ENCODE results near the gene AUTS2. TPM values are rescaled to one million over a fixed set of nuclear protein-coding genes. Genes with fewer than 3 reads are reported as not detected.

Gene AUTS2
- total RNA-seq, 2 donors from 2014 or later, result 8.6 TPM

DNA sequence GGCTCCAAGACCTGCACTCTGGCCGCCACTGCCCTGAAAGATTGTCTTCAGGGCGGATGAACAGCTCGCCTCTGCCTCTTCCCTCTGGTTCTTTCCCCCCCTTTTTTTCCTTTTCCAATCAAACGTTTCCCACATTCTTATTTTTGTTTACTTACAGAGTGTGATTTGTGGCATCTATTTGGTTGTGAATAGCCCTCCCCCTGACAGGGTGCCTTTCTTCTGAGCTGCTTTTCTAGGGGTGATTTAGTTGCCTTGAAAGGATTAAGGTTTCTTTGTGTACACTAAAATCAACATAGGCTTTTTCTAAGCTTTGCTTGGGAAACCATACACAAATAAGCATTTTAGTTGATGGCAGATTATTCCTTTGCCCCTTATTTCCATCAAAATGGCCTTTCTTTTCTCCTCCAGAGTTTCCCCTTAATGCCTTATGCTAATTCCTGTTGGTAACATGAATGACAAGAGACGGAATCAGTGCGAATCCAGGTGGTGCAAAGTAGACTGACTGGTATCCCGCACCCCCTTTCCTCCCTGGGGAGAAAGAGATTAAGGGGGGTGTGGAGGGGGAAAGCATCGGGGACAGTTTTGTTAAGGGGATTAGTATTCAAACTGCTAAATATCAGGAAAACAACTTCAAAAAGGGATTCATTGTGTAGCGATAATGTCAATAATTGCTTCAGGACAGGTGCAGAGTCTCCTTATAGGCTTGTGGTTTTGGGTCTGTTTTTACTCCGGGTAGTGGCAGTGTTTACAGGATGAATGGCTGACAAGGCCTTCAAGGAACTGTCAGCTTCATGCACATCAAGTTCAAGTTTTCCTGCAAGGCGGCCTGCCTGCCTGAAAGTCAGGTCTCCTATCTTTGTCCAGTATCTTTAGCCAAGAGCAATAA, 1102.0 kb downstream of the AUTS2 start:
- Histone ChIP-seq H3K27ac (no peak overlapping the region), H3K4me3 (no peak overlapping the region), H3K36me3 (no peaks in the 10 kb centered on the region), H3K4me1 (peaks cover 0 to 15% of the 10 kb centered on the region in 2 donors), H3K27me3 (no peaks in the 10 kb centered on the region), H3K9me3 (no peaks in the 10 kb centered on the region)
- TF ChIP-seq, protein P1, sequence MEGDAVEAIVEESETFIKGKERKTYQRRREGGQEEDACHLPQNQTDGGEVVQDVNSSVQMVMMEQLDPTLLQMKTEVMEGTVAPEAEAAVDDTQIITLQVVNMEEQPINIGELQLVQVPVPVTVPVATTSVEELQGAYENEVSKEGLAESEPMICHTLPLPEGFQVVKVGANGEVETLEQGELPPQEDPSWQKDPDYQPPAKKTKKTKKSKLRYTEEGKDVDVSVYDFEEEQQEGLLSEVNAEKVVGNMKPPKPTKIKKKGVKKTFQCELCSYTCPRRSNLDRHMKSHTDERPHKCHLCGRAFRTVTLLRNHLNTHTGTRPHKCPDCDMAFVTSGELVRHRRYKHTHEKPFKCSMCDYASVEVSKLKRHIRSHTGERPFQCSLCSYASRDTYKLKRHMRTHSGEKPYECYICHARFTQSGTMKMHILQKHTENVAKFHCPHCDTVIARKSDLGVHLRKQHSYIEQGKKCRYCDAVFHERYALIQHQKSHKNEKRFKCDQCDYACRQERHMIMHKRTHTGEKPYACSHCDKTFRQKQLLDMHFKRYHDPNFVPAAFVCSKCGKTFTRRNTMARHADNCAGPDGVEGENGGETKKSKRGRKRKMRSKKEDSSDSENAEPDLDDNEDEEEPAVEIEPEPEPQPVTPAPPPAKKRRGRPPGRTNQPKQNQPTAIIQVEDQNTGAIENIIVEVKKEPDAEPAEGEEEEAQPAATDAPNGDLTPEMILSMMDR (IDR thresholded peaks at IDR 0.05), result no peak
- DNase-seq (ENCODE audit: low spot score), result no peak

DNA sequence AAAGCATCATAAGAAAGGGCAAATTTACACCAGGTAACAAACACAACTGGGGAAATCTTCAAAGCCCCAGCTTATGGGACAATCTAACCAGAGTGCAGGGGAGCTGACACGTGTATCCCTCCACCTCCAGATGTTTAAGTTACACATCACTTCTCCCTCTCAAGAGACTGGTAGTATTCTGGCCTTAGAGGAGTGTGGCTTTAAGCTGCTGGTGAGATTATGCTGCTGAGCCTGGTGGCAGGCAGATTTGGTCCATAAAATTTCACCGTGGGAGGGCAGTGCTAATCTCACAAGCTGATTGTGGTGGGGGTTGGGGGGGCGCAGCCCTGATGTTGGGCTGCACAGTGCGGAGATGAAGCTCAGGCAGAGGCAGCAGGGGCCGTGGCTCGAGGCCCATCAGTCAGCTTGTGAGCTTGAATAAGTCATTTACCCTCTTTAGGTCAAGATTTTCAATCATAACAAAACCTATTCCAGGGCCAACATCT, 1102.7 kb downstream of the AUTS2 start:
- Histone ChIP-seq H3K27ac (no peak overlapping the region), H3K27me3 (no peaks in the 10 kb centered on the region), H3K4me3 (no peak overlapping the region), H3K9me3 (no peaks in the 10 kb centered on the region), H3K4me1 (peaks cover 0 to 13% of the 10 kb centered on the region in 2 donors), H3K36me3 (no peaks in the 10 kb centered on the region)
- TF ChIP-seq, protein P1 (IDR thresholded peaks at IDR 0.05), result no peak
- DNase-seq (ENCODE audit: low spot score), result no peak

DNA sequence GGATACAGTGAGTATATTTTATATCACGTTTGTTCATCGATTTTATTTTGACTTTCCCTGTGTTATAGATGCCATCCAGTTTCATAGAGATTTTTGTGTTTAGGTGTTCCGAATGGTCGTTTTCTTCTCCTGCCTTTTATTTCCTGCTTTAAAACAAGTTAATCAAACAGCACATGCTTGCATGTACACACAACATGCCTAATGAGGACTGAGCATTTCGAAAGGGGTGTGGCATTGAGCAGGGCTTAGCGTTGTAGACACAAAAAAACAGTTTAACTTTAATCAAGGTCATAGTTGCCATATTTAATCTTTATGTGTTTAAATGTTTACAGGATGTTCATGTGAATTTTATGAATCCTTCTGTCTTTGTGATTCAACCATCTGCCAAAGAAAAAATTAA, 1103.2 kb downstream of the AUTS2 start:
- TF ChIP-seq, protein P1 (IDR thresholded peaks at IDR 0.05), result no peak
- no peak for DNase-seq (ENCODE audit: low spot score)
- Histone ChIP-seq H3K27ac (no peak overlapping the region), H3K4me1 (peaks cover 0 to 8% of the 10 kb centered on the region in 2 donors), H3K9me3 (no peaks in the 10 kb centered on the region), H3K27me3 (no peaks in the 10 kb centered on the region), H3K4me3 (no peak overlapping the region), H3K36me3 (no peaks in the 10 kb centered on the region)

DNA sequence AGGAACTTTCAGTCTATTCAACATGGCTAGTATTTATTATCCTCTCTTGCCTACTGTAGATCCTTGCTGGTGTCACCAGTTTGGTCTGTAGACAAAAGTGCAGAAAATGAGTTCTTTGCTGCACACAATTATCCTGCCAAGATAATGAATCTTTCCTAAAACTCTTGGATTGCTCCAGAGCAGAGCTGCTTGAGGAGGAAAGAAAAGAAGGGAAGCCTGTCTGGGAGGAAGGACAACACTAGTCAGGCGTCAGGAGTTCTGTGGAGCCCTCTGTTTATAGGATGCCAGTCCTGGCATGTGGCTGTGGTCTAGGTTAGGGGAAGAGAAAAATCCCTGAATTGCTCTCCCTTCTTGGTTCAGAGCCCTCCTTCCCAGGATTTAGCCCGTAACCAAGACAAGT, 1103.7 kb downstream of the AUTS2 start:
- H3K36me3 ChIP-seq, result no peaks in the 10 kb centered on the region
- no peaks in the 10 kb centered on the region for H3K27me3 ChIP-seq
- TF ChIP-seq, protein P1 (IDR thresholded peaks at IDR 0.05), result no peak
- H3K4me3 ChIP-seq, result no peak overlapping the region
- DNase-seq (ENCODE audit: low spot score), result no peak
- H3K9me3 ChIP-seq, result no peaks in the 10 kb centered on the region
- H3K4me1 ChIP-seq, result peaks cover 0 to 6% of the 10 kb centered on the region in 2 donors
- no peak overlapping the region for H3K27ac ChIP-seq

DNA sequence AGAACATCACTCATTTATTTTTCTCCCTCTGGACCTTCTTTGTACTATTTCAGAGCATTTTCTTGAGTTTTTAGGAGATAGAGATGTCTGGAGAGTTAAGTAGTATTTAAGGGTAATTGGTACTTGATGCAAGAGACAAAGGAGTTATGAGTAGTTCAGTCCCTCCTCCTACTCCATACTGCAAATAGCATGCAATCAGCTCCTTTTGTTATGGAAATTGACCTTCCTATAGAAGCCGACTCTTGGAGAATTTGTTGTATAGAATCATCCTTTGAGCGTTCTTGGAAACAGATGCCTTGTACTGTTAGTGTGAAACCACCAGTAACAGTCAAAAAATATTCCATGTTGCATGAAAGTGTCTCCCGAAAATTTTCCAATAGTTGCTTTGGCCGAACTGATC, 1105.5 kb downstream of the AUTS2 start:
- no peaks in the 10 kb centered on the region for H3K27me3 ChIP-seq
- TF ChIP-seq, protein P1 (IDR thresholded peaks at IDR 0.05), result no peak
- no peaks in the 10 kb centered on the region for H3K36me3 ChIP-seq
- DNase-seq (ENCODE audit: low spot score), result no peak
- H3K4me1 ChIP-seq, result peaks cover 0 to 19% of the 10 kb centered on the region in 2 donors
- H3K4me3 ChIP-seq, result no peak overlapping the region
- H3K9me3 ChIP-seq, result no peaks in the 10 kb centered on the region
- no peak overlapping the region for H3K27ac ChIP-seq

Data from right atrium auricular region (tissue), 2 donors.